HFF-Myc (cell line): Measurements from ENCODE around the gene CSMD2.

Experiments used
- DNase-seq: peaks from one replicate; pipeline ENCODE4 v3.0.0-alpha.2; 2011; ENCODE audit warnings: low read depth; ENCODE audit errors: extremely low read depth
- H3K4me3 ChIP-seq: replicated peaks from 2 replicates; pipeline ENCODE4 v1.5.1; 2011; ENCODE audit warnings: low read depth, mild to moderate bottlenecking, control low read depth, low read length
- CTCF ChIP-seq: IDR thresholded peaks from 2 replicates; pipeline ENCODE4 v1.5.1; 2012; ENCODE audit warnings: mild to moderate bottlenecking, low read depth, low read length, control low read depth; ENCODE audit errors: missing control alignments

The CSMD2 gene

GRCh38 chr1:33666616-33667015, 498.4 kb downstream of the CSMD2 start:
- TF ChIP-seq CTCF, result no peak
- DNase-seq, result no peak
- no peak overlapping the region for H3K4me3 ChIP-seq

- no peak for DNase-seq
- no peak for TF ChIP-seq CTCF
Observed at GRCh38 chr1:33661811-33662454, 503.1 kb downstream of the CSMD2 start.

GRCh38 chr1:33660956-33661355, 504.1 kb downstream of the CSMD2 start:
- no peak for DNase-seq
- TF ChIP-seq CTCF, result no peak
- H3K4me3 ChIP-seq, result no peak overlapping the region

More at GRCh38 chr1:33661811-33662454, 503.1 kb downstream of the CSMD2 start:
- no peak overlapping the region for H3K4me3 ChIP-seq

GRCh38 chr1:33660244-33660643, 504.8 kb downstream of the CSMD2 start:
- no peak overlapping the region for H3K4me3 ChIP-seq
- no peak for DNase-seq
- no peak for TF ChIP-seq CTCF

GRCh38 chr1:33659641-33660040, 505.4 kb downstream of the CSMD2 start:
- H3K4me3 ChIP-seq, result no peak overlapping the region
- TF ChIP-seq CTCF, result no peak
- no peak for DNase-seq

GRCh38 chr1:33657833-33658232, 507.2 kb downstream of the CSMD2 start:
- no peak for DNase-seq
- no peak overlapping the region for H3K4me3 ChIP-seq
- TF ChIP-seq CTCF, result no peak

- no peak overlapping the region for H3K4me3 ChIP-seq
- DNase-seq, result no peak
- no peak for TF ChIP-seq CTCF
Observed at GRCh38 chr1:33656467-33657005, 508.5 kb downstream of the CSMD2 start.
